ENCODE data around the gene MACROD2. TPM values are rescaled to one million over a fixed set of nuclear protein-coding genes. Genes with fewer than 3 reads are reported as not detected.
A peak's percentile ranks its signal among the peaks of the same experiment; 100 is the strongest.

Gene MACROD2
- total and polyA plus RNA-seq, 4 donors: 13.0 to 67.1 (median 20.7) TPM

- no peak for ATAC-seq (ENCODE audit: insufficient read depth, low FRiP score)
These were observed 1444.2 kb downstream of the MACROD2 start for GRCh38 chr20:15439551-15439950.

GRCh38 chr20:15440049-15440820, 1444.9 kb downstream of the MACROD2 start:
- ATAC-seq (ENCODE audit: insufficient read depth, low FRiP score) (no peak), DNase-seq (peak in 2 of 3 donors; percentile 7 to 10)
- Histone ChIP-seq H3K9ac (ENCODE audit: insufficient read depth in 1 of 2, low read length in 2 of 2) (no peak overlapping the region), H3K36me3 (ENCODE audit: control insufficient read depth in 4 of 4, insufficient read depth in 4 of 4, low read length in 4 of 4) (no peaks in the 10 kb centered on the region), H3K27me3 (ENCODE audit: control insufficient read depth in 3 of 3, insufficient read depth in 3 of 3, low read length in 2 of 3) (peaks cover 0 to 2% (median 0%) of the 10 kb centered on the region in 3 donors), H3K27ac (ENCODE audit: low read depth in 1 of 2, low read length in 1 of 2) (no peak overlapping the region), H3K4me3 (no peak overlapping the region), H3K4me1 (ENCODE audit: control insufficient read depth in 5 of 5, insufficient read depth in 5 of 5, low read length in 5 of 5) (peaks cover 0 to 5% (median 0%) of the 10 kb centered on the region in 5 donors), H3K9me3 (ENCODE audit: control insufficient read depth in 4 of 4, insufficient read depth in 3 of 4, low read length in 3 of 4) (no peaks in the 10 kb centered on the region)
- WGBS, 2 donors: 48 to 54% methylated on average over 7 of the region's 7 CpGs
- TF ChIP-seq CTCF (IDR thresholded peaks at IDR 0.05; ENCODE audit: control extremely low read depth, extremely low read depth): no peak

More at GRCh38 chr20:15439551-15439950, 1444.2 kb downstream of the MACROD2 start:
- Histone ChIP-seq H3K9me3 (ENCODE audit: control insufficient read depth in 4 of 4, insufficient read depth in 3 of 4, low read length in 3 of 4) (no peaks in the 10 kb centered on the region), H3K27ac (ENCODE audit: low read depth in 1 of 2, low read length in 1 of 2) (no peak overlapping the region), H3K4me1 (ENCODE audit: control insufficient read depth in 5 of 5, insufficient read depth in 5 of 5, low read length in 5 of 5) (peaks cover 0 to 5% (median 0%) of the 10 kb centered on the region in 5 donors), H3K9ac (ENCODE audit: insufficient read depth in 1 of 2, low read length in 2 of 2) (no peak overlapping the region), H3K36me3 (ENCODE audit: control insufficient read depth in 4 of 4, insufficient read depth in 4 of 4, low read length in 4 of 4) (no peaks in the 10 kb centered on the region), H3K4me3 (no peak overlapping the region), H3K27me3 (ENCODE audit: control insufficient read depth in 3 of 3, insufficient read depth in 3 of 3, low read length in 2 of 3) (peaks cover 0 to 2% (median 0%) of the 10 kb centered on the region in 3 donors)
- TF ChIP-seq CTCF (IDR thresholded peaks at IDR 0.05; ENCODE audit: control extremely low read depth, extremely low read depth): no peak
- WGBS, 2 donors: 38 to 57% methylated on average over 3 of the region's 3 CpGs
- no peak for DNase-seq

GRCh38 chr20:15445056-15445840, 1449.9 kb downstream of the MACROD2 start:
- Histone ChIP-seq H3K9me3 (ENCODE audit: control insufficient read depth in 4 of 4, insufficient read depth in 3 of 4, low read length in 3 of 4) (no peaks in the 10 kb centered on the region), H3K4me1 (ENCODE audit: control insufficient read depth in 5 of 5, insufficient read depth in 5 of 5, low read length in 5 of 5) (peaks cover 0 to 7% (median 2%) of the 10 kb centered on the region in 5 donors), H3K9ac (ENCODE audit: insufficient read depth in 1 of 2, low read length in 2 of 2) (no peak overlapping the region), H3K27me3 (ENCODE audit: control insufficient read depth in 3 of 3, insufficient read depth in 3 of 3, low read length in 2 of 3) (peaks cover 0 to under 1% (median 0%) of the 10 kb centered on the region in 3 donors), H3K27ac (ENCODE audit: low read depth in 1 of 2, low read length in 1 of 2) (no peak overlapping the region), H3K4me3 (no peak overlapping the region), H3K36me3 (ENCODE audit: control insufficient read depth in 4 of 4, insufficient read depth in 4 of 4, low read length in 4 of 4) (no peaks in the 10 kb centered on the region)
- WGBS, 2 donors: 80 to 82% methylated on average over 5 of the region's 5 CpGs
- no peak for TF ChIP-seq CTCF (IDR thresholded peaks at IDR 0.05; ENCODE audit: control extremely low read depth, extremely low read depth)
- DNase-seq (peak in 1 of 3 donors; percentile 11), ATAC-seq (ENCODE audit: insufficient read depth, low FRiP score) (no peak)

All from lung (tissue), 12 donors.